CD14-positive monocyte (primary cell): ENCODE results near the gene SLC35A3. TPM values are rescaled to one million over a fixed set of nuclear protein-coding genes. Genes with fewer than 3 reads are reported as not detected.

Source experiments
- DNase-seq, 3 donors: peaks; one replicate each; pipeline ENCODE4 v3.0.0-alpha.2; 2011 to 2022
- H2AFZ ChIP-seq: 2 replicates; pipeline ENCODE4 v1.6.0; 2012; ENCODE audit warnings: mild to moderate bottlenecking, low read depth, low read length, inconsistent platforms; ENCODE audit not compliant: insufficient read depth, poor library complexity, severe bottlenecking
- H3K27ac ChIP-seq, 2 donors: 1 replicate in 1 of 2; 2 replicates in 1 of 2; pipeline ENCODE4 v1.5.1; 2012 to 2013; ENCODE audit warnings: low read length in 2 of 2, control low read depth in 1 of 2, inconsistent platforms in 1 of 2, low read depth in 1 of 2, mild to moderate bottlenecking in 1 of 2
- H3K27me3 ChIP-seq, 2 donors: one replicate each; pipeline versions ENCODE4 v1.6.0 to v1.6.1; 2011 to 2013; ENCODE audit warnings: low read length in 2 of 2; ENCODE audit not compliant: control insufficient read depth in 2 of 2, insufficient read depth in 2 of 2
- H3K36me3 ChIP-seq, 2 donors: replicated peaks in 1 of 2; 1 replicate in 1 of 2; 2 replicates in 1 of 2; pipeline versions ENCODE4 v1.5.1 to v1.6.1; 2012 to 2013; ENCODE audit warnings: low read length in 2 of 2, control low read depth in 1 of 2, inconsistent platforms in 1 of 2, mild to moderate bottlenecking in 1 of 2; ENCODE audit not compliant: insufficient read depth in 2 of 2, control insufficient read depth in 1 of 2
- H3K4me1 ChIP-seq, 2 donors: 1 replicate in 1 of 2; 2 replicates in 1 of 2; pipeline versions ENCODE4 v1.5.1 to v1.6.1; 2012 to 2013; ENCODE audit warnings: low read length in 2 of 2, control low read depth in 1 of 2, inconsistent platforms in 1 of 2, mild to moderate bottlenecking in 1 of 2, moderate library complexity in 1 of 2; ENCODE audit not compliant: insufficient read depth in 2 of 2, control insufficient read depth in 1 of 2
- H3K4me2 ChIP-seq: replicated peaks from 2 replicates; pipeline ENCODE3; 2012; ENCODE audit warnings: low read length, moderate library complexity, mild to moderate bottlenecking; ENCODE audit not compliant: poor library complexity, severe bottlenecking; ENCODE audit errors: extremely low read depth
- H3K4me3 ChIP-seq, 3 experiments: fragments of 200-600 bp in 1 of 3; sonication (generic) in 1 of 3; replicated peaks in 1 of 3; 1 replicate in 2 of 3; 2 replicates in 1 of 3; pipeline ENCODE4 v1.5.1; 2011 to 2013; ENCODE audit warnings: low read length in 3 of 3, mild to moderate bottlenecking in 3 of 3, control low read depth in 2 of 3, low read depth in 2 of 3, inconsistent platforms in 1 of 3, moderate library complexity in 1 of 3
- H3K79me2 ChIP-seq: 2 replicates; pipeline ENCODE4 v1.6.0; 2012; ENCODE audit warnings: mild to moderate bottlenecking, control low read depth, inconsistent platforms, low read length, moderate library complexity; ENCODE audit not compliant: insufficient read depth
- H3K9ac ChIP-seq: 2 replicates; pipeline ENCODE4 v1.6.0; 2017; ENCODE audit warnings: low read length, mild to moderate bottlenecking; ENCODE audit not compliant: insufficient read depth, poor library complexity, severe bottlenecking
- H3K9me3 ChIP-seq, 2 donors: replicated peaks in 1 of 2; 1 replicate in 1 of 2; 2 replicates in 1 of 2; pipeline versions ENCODE4 v1.5.1 to v1.6.1; 2012 to 2013; ENCODE audit warnings: low read length in 2 of 2, control low read depth in 1 of 2; ENCODE audit not compliant: control insufficient read depth in 1 of 2, insufficient read depth in 1 of 2
- H4K20me1 ChIP-seq: 2 replicates; pipeline ENCODE4 v1.6.0; 2012; ENCODE audit warnings: mild to moderate bottlenecking, low read length, control low read depth, moderate library complexity; ENCODE audit not compliant: insufficient read depth
- H3K27ac Mint-ChIP-seq, 7 donors: one replicate each; pipeline ENCODE4 v1.8.0; 2020; ENCODE audit warnings: mild to moderate bottlenecking in 7 of 7, mixed read lengths in 7 of 7, moderate library complexity in 6 of 7, inconsistent platforms in 2 of 7
- H3K27me3 Mint-ChIP-seq, 3 donors: one replicate each; pipeline ENCODE4 v1.8.0; 2021 to 2022; ENCODE audit warnings: low read depth in 3 of 3, mild to moderate bottlenecking in 3 of 3, mixed read lengths in 3 of 3, moderate library complexity in 3 of 3, inconsistent platforms in 1 of 3
- H3K36me3 Mint-ChIP-seq, 2 donors: one replicate each; pipeline ENCODE4 v1.8.0; 2020; ENCODE audit warnings: mixed read lengths in 2 of 2, inconsistent platforms in 1 of 2, mild to moderate bottlenecking in 1 of 2
- H3K4me1 Mint-ChIP-seq: one replicate; pipeline ENCODE4 v1.8.0; 2020; ENCODE audit warnings: mild to moderate bottlenecking, mixed read lengths
- H3K4me3 Mint-ChIP-seq, 2 donors: one replicate each; pipeline ENCODE4 v1.8.0; 2020; ENCODE audit warnings: mild to moderate bottlenecking in 2 of 2, mixed read lengths in 2 of 2, moderate library complexity in 1 of 2
- H3K9me3 Mint-ChIP-seq, 7 donors: one replicate each; pipeline ENCODE4 v1.8.0; 2020 to 2022; ENCODE audit warnings: mixed read lengths in 7 of 7, mild to moderate bottlenecking in 6 of 7, moderate library complexity in 6 of 7, inconsistent platforms in 2 of 7
- WGBS: methylation state at CpG from one replicate; pipeline ENCODE4 v1.1.5; 2013; ENCODE audit warnings: missing lambda C conversion rate; ENCODE audit not compliant: insufficient coverage; 5-methylcytosine and 5-hydroxymethylcytosine counted together
- intact Hi-C, 2 donors: fragments of 100-400 bp; cut with micrococcal nuclease; formaldehyde crosslinking; loops; one replicate each; pipeline versions ENCODE4 v1.15.0 to v1.15.1; 2023
- polyA plus RNA-seq, 3 donors: library from polyadenylated mRNA; depleted of rRNA in 1 of 3; unstranded in 2 of 3; stranded (reverse) in 1 of 3; fragments of 300-500 nt in 2 of 3; fragments of >200 nt in 1 of 3; fragmentation: Illumina TruSeq in 2 of 3; gene quantifications; 1 replicate in 2 of 3; 2 replicates in 1 of 3; pipeline ENCODE4 v1.2.3, GENCODE V29; 2012 to 2021
- TF ChIP-seq, protein P1 (sequence below): fragments of 200-600 bp; IDR thresholded peaks from one replicate; pipeline ENCODE4 v1.8.0; 2022; ENCODE audit warnings: antibody characterized with exemption, mild to moderate bottlenecking

SLC35A3 gene
- polyA plus RNA-seq, 3 donors, result 10.1 to 14.3 (median 13.0) TPM

DNA sequence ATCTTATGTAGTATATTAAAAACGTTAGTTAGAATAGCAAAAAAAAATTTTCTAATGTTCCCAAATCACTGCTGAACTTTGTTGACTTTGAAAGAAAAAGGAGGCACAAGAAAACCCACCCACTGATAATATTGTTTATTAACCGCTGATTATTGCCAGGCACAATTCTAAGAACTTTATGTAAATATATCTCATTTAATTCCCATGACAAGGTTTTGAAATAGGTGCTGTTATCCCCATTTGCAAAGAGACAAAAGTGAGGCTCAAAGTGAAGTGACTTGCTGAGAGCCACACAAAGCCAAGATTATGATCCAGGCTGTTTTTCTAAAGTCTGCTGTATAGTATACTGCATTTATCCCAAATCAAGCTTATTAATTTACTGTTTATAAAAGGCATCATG is 106.5 kb downstream of the SLC35A3 start:
- H3K4me3 Mint-ChIP-seq, result no peak overlapping the region
- peaks cover 78 to 85% of the 10 kb centered on the region in 2 donors for H3K36me3 Mint-ChIP-seq
- no peaks in the 10 kb centered on the region for H3K9me3 ChIP-seq
- H2AFZ ChIP-seq, result no peak overlapping the region
- H3K4me3 ChIP-seq, result no peak overlapping the region
- TF ChIP-seq, protein P1, sequence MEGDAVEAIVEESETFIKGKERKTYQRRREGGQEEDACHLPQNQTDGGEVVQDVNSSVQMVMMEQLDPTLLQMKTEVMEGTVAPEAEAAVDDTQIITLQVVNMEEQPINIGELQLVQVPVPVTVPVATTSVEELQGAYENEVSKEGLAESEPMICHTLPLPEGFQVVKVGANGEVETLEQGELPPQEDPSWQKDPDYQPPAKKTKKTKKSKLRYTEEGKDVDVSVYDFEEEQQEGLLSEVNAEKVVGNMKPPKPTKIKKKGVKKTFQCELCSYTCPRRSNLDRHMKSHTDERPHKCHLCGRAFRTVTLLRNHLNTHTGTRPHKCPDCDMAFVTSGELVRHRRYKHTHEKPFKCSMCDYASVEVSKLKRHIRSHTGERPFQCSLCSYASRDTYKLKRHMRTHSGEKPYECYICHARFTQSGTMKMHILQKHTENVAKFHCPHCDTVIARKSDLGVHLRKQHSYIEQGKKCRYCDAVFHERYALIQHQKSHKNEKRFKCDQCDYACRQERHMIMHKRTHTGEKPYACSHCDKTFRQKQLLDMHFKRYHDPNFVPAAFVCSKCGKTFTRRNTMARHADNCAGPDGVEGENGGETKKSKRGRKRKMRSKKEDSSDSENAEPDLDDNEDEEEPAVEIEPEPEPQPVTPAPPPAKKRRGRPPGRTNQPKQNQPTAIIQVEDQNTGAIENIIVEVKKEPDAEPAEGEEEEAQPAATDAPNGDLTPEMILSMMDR, result no peak
- no peaks in the 10 kb centered on the region for H3K79me2 ChIP-seq
- peaks cover 74 to 99% of the 10 kb centered on the region in 2 donors for H3K36me3 ChIP-seq
- intact Hi-C loops, result no loop called here
- no peak overlapping the region for H3K9ac ChIP-seq
- no peak overlapping the region for H3K27ac Mint-ChIP-seq
- peaks cover 0 to 2% (median 0%) of the 10 kb centered on the region in 7 donors for H3K9me3 Mint-ChIP-seq
- no peak overlapping the region for H3K27ac ChIP-seq
- peaks cover 6% of the 10 kb centered on the region for H4K20me1 ChIP-seq
- DNase-seq, result no peak
- no peaks in the 10 kb centered on the region for H3K4me1 ChIP-seq
- H3K27me3 ChIP-seq, result no peaks in the 10 kb centered on the region
- H3K4me2 ChIP-seq, result no peak overlapping the region
- H3K27me3 Mint-ChIP-seq, result peaks cover 0 to 2% (median 0%) of the 10 kb centered on the region in 3 donors
- no peaks in the 10 kb centered on the region for H3K4me1 Mint-ChIP-seq
- WGBS, result no CpG with 5 or more reads among the region's 2 CpGs

DNA sequence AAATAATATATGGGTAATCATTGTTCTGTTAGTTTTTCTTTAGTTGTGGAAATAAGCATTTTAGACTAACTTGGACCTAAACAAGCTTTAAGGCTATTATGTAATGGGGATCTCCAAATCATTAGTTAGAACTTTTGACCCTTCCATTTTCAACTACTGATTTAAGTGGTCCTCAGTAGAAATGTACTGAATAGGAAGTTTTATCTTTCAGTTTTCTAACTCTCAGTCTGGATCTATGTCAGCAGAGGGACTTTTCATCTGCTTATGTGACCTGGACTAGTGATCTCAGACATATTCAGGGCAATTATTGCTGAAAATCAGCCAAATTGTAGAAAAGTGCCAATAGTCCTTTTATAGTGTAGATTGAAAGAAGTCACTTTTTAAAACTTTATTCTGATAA is 106.9 kb downstream of the SLC35A3 start:
- Mint-ChIP-seq H3K27me3 (peaks cover 0 to 2% (median 0%) of the 10 kb centered on the region in 3 donors), H3K4me1 (no peaks in the 10 kb centered on the region), H3K36me3 (peaks cover 76 to 84% of the 10 kb centered on the region in 2 donors), H3K4me3 (no peak overlapping the region), H3K9me3 (peaks cover 0 to 2% (median 0%) of the 10 kb centered on the region in 7 donors), H3K27ac (no peak overlapping the region)
- no peak overlapping the region for H3K4me2 ChIP-seq
- H3K27me3 ChIP-seq, result no peaks in the 10 kb centered on the region
- no peaks in the 10 kb centered on the region for H3K4me1 ChIP-seq
- no peaks in the 10 kb centered on the region for H3K79me2 ChIP-seq
- H2AFZ ChIP-seq, result no peak overlapping the region
- H4K20me1 ChIP-seq, result peaks cover 4% of the 10 kb centered on the region
- TF ChIP-seq, protein P1, result no peak
- no peaks in the 10 kb centered on the region for H3K9me3 ChIP-seq
- H3K36me3 ChIP-seq, result peaks cover 74 to 99% of the 10 kb centered on the region in 2 donors
- H3K9ac ChIP-seq, result no peak overlapping the region
- intact Hi-C loops, result no loop called here
- H3K27ac ChIP-seq, result no peak overlapping the region
- DNase-seq, result no peak
- no peak overlapping the region for H3K4me3 ChIP-seq
